HL-60 (cell line): ENCODE data around the gene AGMAT.

Source experiments
- DNase-seq, 2 experiments: peaks; one replicate each; pipeline ENCODE4 v3.0.0-alpha.2; 2010 to 2020; ENCODE audit warnings: low read depth in 1 of 2, low spot score in 1 of 2
- H3K27ac ChIP-seq: fragments of 250-450 bp; sonication (Bioruptor Pico); replicated peaks from 2 replicates; pipeline ENCODE4 v1.5.1; 2020; ENCODE audit warnings: mild to moderate bottlenecking, moderate library complexity
- H3K27me3 ChIP-seq: fragments of 250-450 bp; sonication (Bioruptor Pico); 2 replicates; pipeline ENCODE4 v1.5.1; 2021; ENCODE audit warnings: mild to moderate bottlenecking, moderate library complexity; ENCODE audit not compliant: insufficient read depth, poor library complexity, severe bottlenecking
- H3K4me3 ChIP-seq: replicated peaks from 2 replicates; pipeline ENCODE4 v1.5.1; 2011; ENCODE audit warnings: mild to moderate bottlenecking, control low read depth, low read length; ENCODE audit not compliant: insufficient read depth
- CTCF ChIP-seq: IDR thresholded peaks from one replicate; pipeline ENCODE4 v1.5.1; 2011; ENCODE audit warnings: low read length, control low read depth, inconsistent platforms; ENCODE audit not compliant: insufficient read depth
- GABPA ChIP-seq: IDR thresholded peaks from 2 replicates; pipeline ENCODE4 v1.6.1; 2012; ENCODE audit warnings: low read depth
- POLR2AphosphoS5 ChIP-seq: IDR thresholded peaks from 2 replicates; pipeline ENCODE4 v1.6.1; 2012; ENCODE audit warnings: low read depth
- REST ChIP-seq: IDR thresholded peaks from 2 replicates; pipeline ENCODE4 v1.6.1; 2012; ENCODE audit warnings: low read depth; ENCODE audit not compliant: insufficient replicate concordance
- SPI1 ChIP-seq: IDR thresholded peaks from 2 replicates; pipeline ENCODE4 v1.6.1; 2012; ENCODE audit warnings: low read depth, mild to moderate bottlenecking, borderline replicate concordance

AGMAT gene

GRCh38 chr1:15592285-15592684 lies 7.4 kb upstream of the AGMAT start:
- Histone ChIP-seq H3K27me3 (peaks cover 3% of the 10 kb centered on the region), H3K4me3 (no peak overlapping the region), H3K27ac (no peak overlapping the region)
- DNase-seq = no peak
- TF ChIP-seq SPI1 (no peak), POLR2AphosphoS5 (no peak), CTCF (no peak), REST (no peak)

- DNase-seq = no peak
- Histone ChIP-seq H3K4me3 (no peak overlapping the region), H3K27me3 (no peaks in the 10 kb centered on the region), H3K27ac (no peak overlapping the region)
- no peak for TF ChIP-seq POLR2AphosphoS5
- no peak for TF ChIP-seq SPI1
- TF ChIP-seq CTCF = no peak
- no peak for TF ChIP-seq REST
- no peak for TF ChIP-seq GABPA
Measured at GRCh38 chr1:15583016-15583706, 1.7 kb downstream of the AGMAT start.

- H3K27me3 ChIP-seq = no peaks in the 10 kb centered on the region
- no peak overlapping the region for H3K4me3 ChIP-seq
- no peak for DNase-seq
- H3K27ac ChIP-seq = no peak overlapping the region
- TF ChIP-seq GABPA = no peak
- no peak for TF ChIP-seq CTCF
- no peak for TF ChIP-seq SPI1
Measured at GRCh38 chr1:15579683-15580047, 5.2 kb downstream of the AGMAT start.
